A549 (cell line): ENCODE data around the gene ATXN2. TPM values are rescaled to one million over a fixed set of nuclear protein-coding genes. Genes with fewer than 3 reads are reported as not detected.

Experiments used
- ATAC-seq, 2 experiments: fragments of 200-7000 bp in 1 of 2; fragments of >200 bp in 1 of 2; cut with Nextera tagmentation in 1 of 2; cut with Tn5 transposase in 1 of 2; 3 replicates each; pipeline versions ENCODE4 v1.8.0 to v1.9.1; 2018 to 2020; ENCODE audit warnings: mild to moderate bottlenecking in 1 of 2, moderate library complexity in 1 of 2
- CTCF ChIA-PET: fragments of 300-600 bp; sonication (Branson Sonifier 250); formaldehyde crosslinking; extraction: SDS; loops from one replicate; lab custom pipeline; 2021; ENCODE audit warnings: antibody characterized with exemption, inconsistent platforms; lab: Yijun Ruan, JAX
- POLR2A ChIA-PET: fragments of 350-600 bp; formaldehyde crosslinking; extraction: SDS; loops from one replicate; lab custom pipeline; 2021; ENCODE audit warnings: antibody characterized with exemption, inconsistent platforms; lab: Yijun Ruan, JAX
- DNase-seq, 2 experiments: peaks; one replicate each; pipeline versions ENCODE4 v3.0.0 to v3.0.0-alpha.2; 2011 to 2016; ENCODE audit warnings: low read depth in 1 of 2, low spot score in 1 of 2
- FAIRE-seq: peaks from 2 replicates; lab custom pipeline; 2011; peaks lifted over from hg19 to GRCh38; lab: Jason Lieb, UNC
- H3K27ac ChIP-seq, 2 experiments: fragments of >200 bp; sonication (Bioruptor Twin); formaldehyde crosslinking; 3 replicates each; pipeline ENCODE4 v1.5.1; 2016 to 2017
- H3K4me1 ChIP-seq: fragments of >200 bp; sonication (Bioruptor Twin); formaldehyde crosslinking; 3 replicates; pipeline ENCODE4 v1.6.1; 2016
- H3K4me2 ChIP-seq: fragments of >200 bp; sonication (Bioruptor Twin); formaldehyde crosslinking; 3 replicates; pipeline ENCODE4 v1.6.1; 2016
- H3K4me3 ChIP-seq: fragments of >200 bp; sonication (Bioruptor Twin); formaldehyde crosslinking; 3 replicates; pipeline ENCODE4 v1.5.1; 2016
- H3K9me3 ChIP-seq: fragments of >200 bp; sonication (Bioruptor Twin); formaldehyde crosslinking; 3 replicates; pipeline ENCODE4 v1.6.1; 2016
- CHD2 ChIP-seq: fragments of 150-350 bp; IDR thresholded peaks from 2 replicates; pipeline ENCODE4 v1.6.1; 2014; ENCODE audit warnings: low read length; ENCODE audit not compliant: partially characterized antibody
- EHF ChIP-seq: fragments of 250-450 bp; sonication (Bioruptor Pico); IDR thresholded peaks from 2 replicates; pipeline ENCODE4 v1.5.0; 2020; ENCODE audit warnings: mild to moderate bottlenecking
- EHMT2 ChIP-seq: fragments of 200-600 bp; sonication (generic); IDR thresholded peaks from 2 replicates; pipeline ENCODE4 v1.6.1; 2016; ENCODE audit warnings: antibody characterized with exemption, low read depth, mild to moderate bottlenecking, moderate library complexity
- GATA3 ChIP-seq: IDR thresholded peaks from 2 replicates; pipeline ENCODE4 v1.6.1; 2012; ENCODE audit warnings: borderline replicate concordance
- HEYL ChIP-seq: fragments of 250-450 bp; sonication (Bioruptor Pico); IDR thresholded peaks from 2 replicates; pipeline ENCODE4 v1.8.0; 2021; ENCODE audit warnings: mild to moderate bottlenecking, moderate library complexity
- HOXA7 ChIP-seq: fragments of 250-450 bp; sonication (Bioruptor Pico); IDR thresholded peaks from 2 replicates; pipeline ENCODE4 v1.5.0; 2020; ENCODE audit warnings: mild to moderate bottlenecking, moderate library complexity
- HOXB5 ChIP-seq: fragments of 250-450 bp; sonication (Bioruptor Pico); IDR thresholded peaks from 2 replicates; pipeline ENCODE4 v1.5.0; 2020; ENCODE audit warnings: mild to moderate bottlenecking, moderate library complexity
- JUN ChIP-seq, 2 experiments: fragments of >200 bp; sonication (Bioruptor Twin); formaldehyde crosslinking; IDR thresholded peaks; 2 replicates in 1 of 2; 3 replicates in 1 of 2; pipeline ENCODE4 v1.6.1; 2016 to 2017
- KDM1A ChIP-seq: fragments of 200-600 bp; sonication (generic); IDR thresholded peaks from 2 replicates; pipeline ENCODE4 v1.6.1; 2016; ENCODE audit warnings: low read depth, mild to moderate bottlenecking
- MAFK ChIP-seq: fragments of 450-650 bp; IDR thresholded peaks from 2 replicates; pipeline ENCODE4 v1.6.1; 2014; ENCODE audit not compliant: partially characterized antibody
- MAZ ChIP-seq: fragments of 150-350 bp; IDR thresholded peaks from 2 replicates; pipeline ENCODE4 v1.6.1; 2014; ENCODE audit warnings: antibody characterized with exemption, low read depth, low read length, borderline replicate concordance
- MYC ChIP-seq: IDR thresholded peaks from 2 replicates; pipeline ENCODE4 v1.6.1; 2012; ENCODE audit warnings: mild to moderate bottlenecking, inconsistent platforms, low read length, improper control_type of control experiment, borderline replicate concordance
- NPAS2 ChIP-seq: fragments of 250-450 bp; sonication (Bioruptor Pico); IDR thresholded peaks from 2 replicates; pipeline ENCODE4 v1.8.0; 2022; ENCODE audit warnings: mild to moderate bottlenecking, moderate library complexity, borderline replicate concordance
- PHF8 ChIP-seq: fragments of 200-600 bp; sonication (generic); IDR thresholded peaks from 2 replicates; pipeline ENCODE4 v1.6.1; 2016; ENCODE audit warnings: low read depth, mild to moderate bottlenecking, antibody characterized with exemption, moderate library complexity, borderline replicate concordance
- RARB ChIP-seq: fragments of 250-450 bp; sonication (Bioruptor Pico); IDR thresholded peaks from 2 replicates; pipeline ENCODE4 v1.8.0; 2021; ENCODE audit warnings: mild to moderate bottlenecking, moderate library complexity
- RFX5 ChIP-seq: fragments of 450-650 bp; IDR thresholded peaks from 2 replicates; pipeline ENCODE4 v1.7.1; 2014; ENCODE audit warnings: antibody characterized with exemption, mild to moderate bottlenecking, moderate library complexity
- ZC3H11A ChIP-seq: fragments of 450-650 bp; IDR thresholded peaks from 2 replicates; pipeline ENCODE4 v1.6.1; 2014; ENCODE audit warnings: antibody characterized with exemption, mild to moderate bottlenecking
- whole genome bisulfite sequencing: methylation state at CpG from one replicate; pipeline ENCODE4 v1.1.6; 2017; ENCODE audit errors: missing lambda C conversion rate; 5-methylcytosine and 5-hydroxymethylcytosine counted together
- polyA plus RNA-seq, 4 experiments: library from polyadenylated mRNA; depleted of rRNA in 3 of 4; stranded (reverse); fragments of >200 nt; fragmentation: RNase III in 1 of 4; extraction: RNeasy Plus Mini Kit Qiagen cat#74134 plus additional on column Dnase treatment in 1 of 4; gene quantifications; 2 replicates in 3 of 4; 3 replicates in 1 of 4; pipeline ENCODE4 v1.2.3, GENCODE V29; 2011 to 2017
- TF ChIP-seq, protein P1 (sequence below): fragments of >200 bp; sonication (Bioruptor Twin); formaldehyde crosslinking; IDR thresholded peaks from 2 replicates; pipeline ENCODE4 v1.6.1; 2016
- TF ChIP-seq, protein P2 (sequence below): fragments of 250-450 bp; sonication (Bioruptor Pico); IDR thresholded peaks from 2 replicates; pipeline ENCODE4 v1.5.0; 2020; ENCODE audit warnings: low read depth, mild to moderate bottlenecking, moderate library complexity

ATXN2 gene
- polyA plus RNA-seq, 2 of the 4 experiments (the other 2 are of a cell fraction) = 24.8 to 30.6 TPM

DNA sequence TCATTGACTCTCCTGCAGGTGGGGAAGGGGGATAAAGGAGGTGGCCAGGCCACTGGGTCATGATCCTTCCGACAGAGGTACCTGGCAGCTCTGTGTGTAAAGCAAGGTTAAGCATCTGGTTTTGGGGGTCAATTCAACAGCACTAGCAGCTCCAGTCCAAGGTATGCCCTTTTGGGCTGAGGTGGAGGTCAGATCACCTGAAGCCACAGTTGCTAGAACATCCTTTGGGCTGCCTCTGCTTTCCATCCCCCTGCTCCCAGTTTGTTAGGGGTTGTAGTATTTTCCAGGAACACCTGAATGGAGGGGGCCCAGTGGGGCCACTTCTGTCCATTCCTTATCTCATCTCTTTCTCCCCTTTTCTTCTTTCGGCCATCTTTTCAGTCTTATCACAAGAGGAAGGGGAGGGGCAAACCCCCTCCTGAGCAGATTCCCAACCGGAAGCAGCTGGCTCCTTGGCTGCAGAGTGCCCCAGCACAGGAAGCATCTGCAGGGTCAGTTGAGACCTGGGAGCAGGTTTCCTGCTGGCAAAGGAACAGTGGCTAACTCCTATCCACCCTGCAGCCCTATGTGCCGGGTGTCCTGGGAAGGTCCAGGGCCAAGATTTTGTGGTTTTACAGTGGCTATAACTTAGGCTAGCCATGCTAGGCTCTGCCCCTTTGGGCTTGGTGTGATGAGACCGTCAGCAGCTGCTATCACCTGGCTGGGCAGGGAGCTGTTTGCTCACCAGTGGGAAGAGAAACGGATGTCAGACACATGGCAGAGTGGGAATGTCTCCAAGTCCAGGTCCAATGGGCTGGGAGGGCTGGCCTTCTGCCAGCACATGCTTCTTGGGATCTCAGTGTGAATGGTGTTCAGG, 153.2 kb downstream of the ATXN2 start:
- FAIRE-seq = no peak
- DNase-seq = no peak
- no peaks in the 10 kb centered on the region for H3K4me1 ChIP-seq
- CTCF ChIA-PET = interaction anchor here (0.9 to 17.4 kb wide), 4 partner anchors 11 to 47 kb away, joined by 3 to 154 read pairs (median 6); no protein-coding TSS in a partner anchor
- TF ChIP-seq JUN (IDR thresholded peaks at IDR 0.05) = no peak
- no peak for TF ChIP-seq EHMT2
- no peak for TF ChIP-seq MYC
- TF ChIP-seq, protein P1, sequence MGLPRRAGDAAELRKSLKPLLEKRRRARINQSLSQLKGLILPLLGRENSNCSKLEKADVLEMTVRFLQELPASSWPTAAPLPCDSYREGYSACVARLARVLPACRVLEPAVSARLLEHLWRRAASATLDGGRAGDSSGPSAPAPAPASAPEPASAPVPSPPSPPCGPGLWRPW = no peak
- no peak for TF ChIP-seq ZC3H11A
- no peak for TF ChIP-seq PHF8
- no peak for TF ChIP-seq EHF (CRISPR knock-in tag)
- no peak for TF ChIP-seq MAZ
- no peak for TF ChIP-seq CHD2
- no peak for TF ChIP-seq HOXA7
- TF ChIP-seq HOXB5 = no peak
- TF ChIP-seq, protein P2, sequence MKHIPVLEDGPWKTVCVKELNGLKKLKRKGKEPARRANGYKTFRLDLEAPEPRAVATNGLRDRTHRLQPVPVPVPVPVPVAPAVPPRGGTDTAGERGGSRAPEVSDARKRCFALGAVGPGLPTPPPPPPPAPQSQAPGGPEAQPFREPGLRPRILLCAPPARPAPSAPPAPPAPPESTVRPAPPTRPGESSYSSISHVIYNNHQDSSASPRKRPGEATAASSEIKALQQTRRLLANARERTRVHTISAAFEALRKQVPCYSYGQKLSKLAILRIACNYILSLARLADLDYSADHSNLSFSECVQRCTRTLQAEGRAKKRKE (CRISPR knock-in tag) = no peak
- no peak for TF ChIP-seq GATA3
- TF ChIP-seq NPAS2 (CRISPR knock-in tag) = no peak
- no peak for TF ChIP-seq RFX5
- no peak for TF ChIP-seq KDM1A
- WGBS = 71% methylated on average over 5 of the region's 6 CpGs
- H3K9me3 ChIP-seq = no peaks in the 10 kb centered on the region
- no peak overlapping the region for H3K4me3 ChIP-seq
- no peak; a peak in 2 of 6 replicates for ATAC-seq
- H3K27ac ChIP-seq = no peak overlapping the region
- POLR2A ChIA-PET = no interaction called here
- no peak overlapping the region for H3K4me2 ChIP-seq

DNA sequence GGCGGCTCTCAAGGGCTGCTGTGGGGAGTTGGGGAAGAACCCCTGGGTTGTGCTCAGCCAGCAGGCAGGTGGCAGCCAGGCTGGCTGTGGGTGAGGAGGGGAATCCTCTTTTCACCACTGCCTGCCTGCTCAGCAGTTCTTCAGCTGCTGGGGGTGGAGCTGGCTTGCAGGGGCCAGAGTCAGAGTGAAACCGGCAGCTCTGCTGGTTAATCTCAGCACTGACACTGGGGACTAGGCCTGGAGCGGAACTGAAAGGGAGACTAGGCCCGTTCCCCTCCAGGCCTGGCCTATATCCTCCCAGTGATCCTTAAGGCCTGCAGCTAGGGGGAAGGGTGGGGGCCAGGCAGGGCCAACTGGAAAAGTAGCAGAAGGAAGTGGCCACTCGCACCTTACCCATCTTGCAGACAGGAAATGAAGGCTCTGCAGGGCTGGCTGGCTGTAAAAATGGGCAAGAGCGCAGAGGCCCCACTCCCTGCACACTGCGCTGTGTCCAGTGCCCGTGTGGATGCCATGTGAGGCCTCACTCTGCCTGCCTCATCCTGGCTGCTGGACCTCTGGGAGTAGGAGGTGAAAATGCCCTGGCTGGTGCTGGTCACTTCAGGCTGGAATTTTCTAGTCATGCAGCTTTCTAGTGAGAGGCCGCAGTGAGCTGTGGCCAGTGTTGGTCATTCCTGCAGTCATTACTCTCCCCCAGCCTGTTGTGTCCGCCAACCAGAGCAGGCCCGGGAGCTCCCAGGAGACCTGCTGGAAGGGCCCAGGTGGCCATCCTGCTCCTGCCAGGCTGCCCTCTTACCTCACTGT, 154.0 kb downstream of the ATXN2 start:
- H3K4me1 ChIP-seq = no peaks in the 10 kb centered on the region
- WGBS = 83% methylated on average over 9 of the region's 11 CpGs
- H3K4me3 ChIP-seq = no peak overlapping the region
- no peaks in the 10 kb centered on the region for H3K9me3 ChIP-seq
- ChIA-PET POLR2A (interaction anchor here (0.6 kb wide), 1 partner anchor 185 kb away, joined by 5 read pairs; no protein-coding TSS in a partner anchor), CTCF (interaction anchor here (0.6 to 17.4 kb wide), 6 partner anchors 10 to 100 kb away, joined by 3 to 154 read pairs (median 4); no protein-coding TSS in a partner anchor)
- ATAC-seq = peak; percentile 3 to 11; a peak in 3 of 6 replicates
- H3K4me2 ChIP-seq = no peak overlapping the region
- DNase-seq = no peak
- FAIRE-seq = no peak
- H3K27ac ChIP-seq = no peak overlapping the region
- no peak for TF ChIP-seq RARB (CRISPR knock-in tag)
- TF ChIP-seq MAFK = peak; percentile 47

DNA sequence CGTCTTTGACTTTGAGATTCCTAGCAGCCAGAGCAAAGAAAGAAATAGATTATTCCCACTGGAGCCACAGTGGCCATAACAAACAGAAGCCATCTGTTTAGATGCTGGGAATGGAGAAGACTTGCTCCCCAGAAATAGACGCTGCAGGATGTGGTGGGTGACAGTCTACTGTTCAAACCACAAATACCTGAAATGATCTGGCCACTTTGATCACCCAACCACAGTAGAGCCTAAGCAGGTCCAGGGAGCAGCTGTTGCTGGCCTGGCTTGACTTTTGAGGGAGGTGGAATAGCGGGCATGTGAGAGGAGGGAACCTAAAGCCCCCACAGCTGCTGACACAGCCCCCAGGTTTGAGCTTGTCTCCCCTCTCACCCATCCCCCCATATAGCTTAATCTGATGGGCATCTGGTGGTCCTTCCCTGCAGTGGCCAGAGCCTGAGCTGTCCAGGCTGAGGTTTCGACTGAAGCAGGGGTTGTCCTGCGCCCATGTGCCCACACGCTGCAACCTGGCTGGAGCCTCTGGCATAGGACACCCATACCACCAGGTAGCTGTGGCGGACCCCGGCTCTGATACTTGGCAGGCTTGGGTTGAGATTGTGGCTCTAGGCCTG, 154.7 kb downstream of the ATXN2 start:
- H3K9me3 ChIP-seq = no peaks in the 10 kb centered on the region
- DNase-seq (no peak), ATAC-seq (no peak), FAIRE-seq (no peak)
- CTCF ChIA-PET = interaction anchor here (0.8 to 17.4 kb wide), 5 partner anchors 9 to 46 kb away, joined by 3 to 154 read pairs (median 4); no protein-coding TSS in a partner anchor
- no peak overlapping the region for H3K27ac ChIP-seq
- H3K4me2 ChIP-seq = no peak overlapping the region
- 89% methylated on average over 6 of the region's 8 CpGs for WGBS
- H3K4me3 ChIP-seq = no peak overlapping the region
- H3K4me1 ChIP-seq = no peaks in the 10 kb centered on the region
- POLR2A ChIA-PET = interaction anchor here (0.5 to 0.6 kb wide), 2 partner anchors 186 to 1929 kb away, joined by 5 read pairs; no protein-coding TSS in a partner anchor
- TF ChIP-seq RARB (CRISPR knock-in tag) = no peak
- TF ChIP-seq HEYL (CRISPR knock-in tag) = no peak
- peak; percentile 48; the same call in 1 of the 2 replicates for TF ChIP-seq KDM1A
- TF ChIP-seq, all 56 proteins: peak for 1
